ENCODE data around the gene POLD2. TPM values are rescaled to one million over a fixed set of nuclear protein-coding genes. Genes with fewer than 3 reads are reported as not detected.

POLD2 gene
- 51.4 and 161 TPM in 2 replicates for total RNA-seq

DNA sequence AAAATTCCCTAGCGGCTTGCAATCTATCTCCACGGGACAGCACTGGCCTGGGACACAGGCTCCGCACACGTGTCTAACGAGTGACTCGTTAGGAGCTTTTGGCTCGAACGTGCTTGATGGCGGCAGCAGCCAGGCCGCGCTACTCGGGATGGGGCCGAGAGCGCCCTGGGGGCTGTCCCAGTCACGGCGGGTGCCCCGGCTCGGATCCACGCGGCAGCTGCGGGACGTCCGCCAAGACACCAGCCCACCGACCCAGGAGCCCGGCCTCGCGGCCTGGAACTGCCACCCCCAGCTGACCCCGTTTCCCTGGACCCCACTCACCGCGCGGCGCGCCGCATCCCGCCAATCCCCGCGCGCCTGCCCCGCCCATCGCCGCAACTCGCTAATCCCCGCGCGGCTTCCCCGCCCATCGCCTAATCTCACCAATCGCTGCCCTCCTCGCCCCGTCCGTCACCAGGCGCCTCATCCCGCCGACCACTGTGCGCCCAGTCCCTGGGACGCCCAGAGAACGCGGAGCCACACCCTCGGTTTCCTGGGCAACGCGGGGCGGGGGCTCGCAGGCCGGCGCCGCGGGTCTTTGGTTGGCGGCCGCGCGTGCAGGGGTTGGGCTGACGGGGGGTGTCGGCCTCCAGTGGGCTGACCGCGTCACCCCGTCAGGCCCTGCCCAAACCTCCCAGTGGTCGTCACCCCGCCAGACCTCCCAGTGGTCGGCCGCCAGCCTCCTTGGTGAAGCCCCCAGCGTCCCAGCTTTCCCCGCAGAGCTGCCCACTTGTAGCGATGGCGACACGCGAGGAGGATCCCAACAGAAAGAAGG, at the start of gene POLD2:
Gene POLD2, minus strand, starts transcription at position 359 of the 814 bp plus-strand sequence. CDS start 1,495 bp downstream, outside the sequence.

DNA sequence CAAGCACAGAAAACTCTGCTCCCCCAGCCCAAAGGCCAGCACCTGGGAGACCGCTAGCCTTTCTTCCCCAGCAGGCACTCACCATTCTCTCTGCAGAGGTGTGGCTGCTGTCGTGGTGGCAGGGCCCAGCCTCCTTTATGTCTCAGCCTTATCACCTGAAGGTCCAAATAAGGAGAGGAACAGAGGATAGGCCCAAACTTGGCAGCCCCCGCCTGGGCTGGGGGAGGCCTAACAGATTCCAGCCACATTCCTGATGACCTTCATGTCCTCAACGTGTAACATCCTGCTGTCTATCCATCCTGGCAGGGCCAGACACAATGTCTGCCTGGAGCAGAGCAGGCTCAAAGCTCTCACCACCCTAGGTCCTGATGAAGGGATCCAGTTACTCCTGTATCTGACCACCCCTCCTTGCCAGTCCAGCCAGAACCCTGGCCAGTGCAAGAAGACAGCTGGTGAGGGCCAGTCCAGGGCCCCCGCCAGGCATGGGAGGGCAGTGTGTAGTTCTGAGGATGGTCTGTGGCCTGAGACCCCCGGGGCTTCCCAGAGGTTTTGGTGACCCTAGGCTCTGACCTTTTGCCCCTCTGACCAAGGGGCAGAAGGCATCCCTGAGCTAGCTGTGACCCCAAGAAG, 18.0 kb upstream of the POLD2 start, which contains the start of gene MYL7:
Gene MYL7, minus strand, starts transcription at position 112 of the 630 bp plus-strand sequence. Its CDS starts 27 bp downstream, at position 85.

DNA sequence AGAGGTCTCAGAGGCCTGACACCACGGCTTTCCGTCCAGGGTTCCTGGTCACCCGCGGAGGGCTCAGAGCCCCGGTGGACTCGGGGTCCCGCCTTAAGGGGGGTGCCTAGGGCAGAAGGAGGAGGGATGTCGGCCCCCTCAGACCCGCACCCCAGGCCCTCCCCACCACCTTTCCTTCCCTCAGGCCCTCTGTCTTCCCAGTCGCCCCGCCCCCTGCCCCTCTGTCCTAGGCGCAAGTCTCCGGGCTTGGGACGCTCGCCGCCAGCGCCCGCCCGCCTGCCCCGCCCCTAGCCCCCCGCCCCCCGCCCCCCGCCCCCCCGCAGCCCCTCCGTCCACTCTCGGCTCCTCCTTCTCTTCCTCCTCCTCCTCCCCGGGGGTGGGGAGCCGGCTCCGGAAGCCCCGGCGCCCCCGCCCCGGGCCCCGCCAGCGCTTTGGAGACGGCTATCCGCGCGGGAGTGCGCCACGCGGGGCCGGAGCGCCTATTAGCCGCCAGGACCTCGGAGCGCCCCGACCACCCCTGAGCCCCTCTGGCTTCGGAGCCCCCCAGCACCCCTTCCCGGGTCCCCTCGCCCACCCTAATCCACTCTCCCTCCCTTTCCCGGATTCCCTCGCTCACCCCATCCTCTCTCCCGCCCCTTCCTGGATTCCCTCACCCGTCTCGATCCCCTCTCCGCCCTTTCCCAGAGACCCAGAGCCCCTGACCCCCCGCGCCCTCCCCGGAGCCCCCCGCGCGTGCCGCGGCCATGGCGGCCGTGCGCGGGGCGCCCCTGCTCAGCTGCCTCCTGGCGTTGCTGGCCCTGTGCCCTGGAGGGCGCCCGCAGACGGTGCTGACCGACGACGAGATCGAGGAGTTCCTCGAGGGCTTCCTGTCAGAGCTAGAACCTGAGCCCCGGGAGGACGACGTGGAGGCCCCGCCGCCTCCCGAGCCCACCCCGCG, 19.2 kb downstream of the POLD2 start, which contains the start of gene AEBP1:
Gene AEBP1, plus strand, starts transcription at position 423 of the 937 bp plus-strand sequence. Its CDS starts 321 bp downstream, at position 744.

DNA sequence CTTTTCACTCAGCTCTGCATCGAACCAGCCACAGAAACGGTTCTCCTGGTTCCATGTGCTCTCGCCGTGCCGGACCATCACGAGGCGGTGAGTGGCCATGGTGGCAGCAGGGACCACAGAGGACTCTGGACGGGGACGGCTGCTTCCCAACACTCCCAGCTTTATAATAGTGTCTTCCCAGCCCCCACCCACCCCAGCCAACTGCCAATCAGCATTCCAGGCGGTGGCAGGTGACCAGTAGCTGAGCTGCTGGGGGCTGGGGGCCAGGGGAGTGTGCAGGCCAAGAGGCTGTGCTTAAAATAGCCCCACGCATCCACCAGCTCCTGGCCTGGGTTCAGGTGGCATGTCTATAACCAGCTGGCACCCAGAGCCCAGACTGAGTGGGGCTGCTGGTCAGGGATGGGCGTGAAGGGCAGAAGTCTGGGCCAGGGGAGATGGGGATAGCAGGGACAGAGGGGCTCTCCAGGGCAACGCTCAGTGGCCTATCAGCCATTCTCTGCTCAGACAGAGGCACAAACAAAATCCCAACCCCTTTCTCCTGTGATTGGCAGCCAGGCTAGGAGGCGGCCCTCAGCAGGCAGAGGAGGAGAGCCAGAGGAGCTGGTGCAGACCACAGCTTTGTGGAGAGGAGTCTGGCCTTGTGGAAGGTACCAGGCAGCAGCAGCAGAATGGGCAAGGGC, 57.8 kb downstream of the POLD2 start, which contains the start of gene PGAM2:
Gene PGAM2, minus strand, starts transcription at position 137 of the 680 bp plus-strand sequence. Its CDS starts 38 bp downstream, at position 99.

Small RNAs within 50 kb of the gene (small RNA-seq; reads per million reads assigned to genes)
- not detected for gene RNA5SP230

Other genes starting within 250 kb of the POLD2 start
- gene URGCP, start 217.0 kb downstream of the POLD2 start, total RNA-seq: 18.7 and 24.3 TPM in 2 replicates
- gene UBE2D4, start 197.1 kb downstream of the POLD2 start, total RNA-seq: 1.6 and 5.4 TPM in 2 replicates
- gene SPDYE1, start 125.7 kb downstream of the POLD2 start, total RNA-seq: not detected in 2 replicates
- 68.7 and 125 TPM in 2 replicates for gene DBNL, start 78.8 kb downstream of the POLD2 start, total RNA-seq
- gene PGAM2, start 58.0 kb downstream of the POLD2 start, total RNA-seq: not detected in 2 replicates
- gene POLM, start 41.0 kb downstream of the POLD2 start, total RNA-seq: 20.0 and 25.1 TPM in 2 replicates
- 1.4 and 5.5 TPM in 2 replicates for gene AEBP1, start 19.2 kb downstream of the POLD2 start, total RNA-seq
- 3.6 TPM in 1 of 2 replicates, not detected in the other for gene MYL7, start 17.8 kb upstream of the POLD2 start, total RNA-seq
- gene GCK, start 65.9 kb upstream of the POLD2 start, total RNA-seq: under 0.01 and 0.33 TPM in 2 replicates
- gene YKT6, start 77.4 kb upstream of the POLD2 start, total RNA-seq: 55.7 and 119 TPM in 2 replicates
- gene CAMK2B, start 202.0 kb upstream of the POLD2 start, total RNA-seq: not detected in 2 replicates

Data from placental epithelial cell (primary cell).